Measurements from ENCODE around the gene ITSN1.
"Not testable (repeated sequence)": the region's sequence is repeated elsewhere in the genome, so short reads cannot be mapped to it uniquely, and the experiment has no call there.

ITSN1 gene

DNA sequence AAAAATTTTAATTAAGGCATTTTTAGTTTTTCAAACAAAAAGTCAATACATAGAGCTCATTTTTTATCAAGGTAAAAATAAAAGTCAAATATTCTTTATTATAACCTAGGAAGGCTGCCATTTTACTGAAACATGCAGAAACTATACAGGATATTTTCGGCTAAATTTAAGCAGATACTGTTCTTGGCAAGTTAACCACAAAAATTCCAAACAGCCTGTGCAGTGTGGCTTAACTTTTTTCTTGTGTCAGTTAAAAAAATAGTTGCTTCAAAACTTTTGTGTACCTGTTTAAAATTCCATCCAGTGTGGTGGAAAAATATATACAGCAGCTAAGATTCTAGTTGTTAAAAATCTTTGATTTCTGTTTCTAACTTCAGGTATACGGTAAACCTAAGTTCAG, 138.3 kb downstream of the ITSN1 start:
- Histone ChIP-seq H3K27me3 (ENCODE audit: control insufficient read depth, insufficient read depth, low read length) (no peaks in the 10 kb centered on the region), H3K36me3 (ENCODE audit: insufficient read depth, low read length) (peaks cover 17% of the 10 kb centered on the region), H3K4me1 (ENCODE audit: control insufficient read depth, insufficient read depth, low read length) (peaks cover 10% of the 10 kb centered on the region), H3K9ac (ENCODE audit: low read depth, low read length) (no peak overlapping the region), H3K4me3 (ENCODE audit: low read length) (no peak overlapping the region), H3K9me3 (replicated peaks; ENCODE audit: low read length) (no peaks in the 10 kb centered on the region), H3K4me2 (ENCODE audit: low read length) (no peak overlapping the region)

DNA sequence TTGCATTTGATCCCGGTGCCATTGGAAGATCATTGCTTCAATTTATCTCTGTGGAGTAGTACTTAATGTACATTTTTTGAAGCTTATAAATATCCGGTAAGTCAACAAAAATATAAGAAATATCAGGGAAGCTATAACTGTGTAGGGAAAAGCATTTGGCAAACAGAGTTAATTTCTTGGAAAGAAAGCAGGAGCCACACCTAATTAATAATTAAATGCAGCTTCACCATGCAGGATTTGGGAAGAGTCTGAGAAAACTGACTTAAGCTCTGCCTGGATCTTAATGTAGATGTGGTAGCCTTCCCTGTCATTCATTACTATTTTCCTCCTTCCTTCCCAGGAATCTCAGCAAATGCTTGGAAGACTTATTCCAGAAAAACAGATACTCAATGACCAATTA, 138.8 kb downstream of the ITSN1 start:
- H3K9me3 ChIP-seq (replicated peaks; ENCODE audit: low read length): no peaks in the 10 kb centered on the region
- peaks cover 14% of the 10 kb centered on the region for H3K36me3 ChIP-seq (ENCODE audit: insufficient read depth, low read length)
- H3K4me2 ChIP-seq (ENCODE audit: low read length): no peak overlapping the region
- H3K27me3 ChIP-seq (ENCODE audit: control insufficient read depth, insufficient read depth, low read length): no peaks in the 10 kb centered on the region
- peaks cover 10% of the 10 kb centered on the region for H3K4me1 ChIP-seq (ENCODE audit: control insufficient read depth, insufficient read depth, low read length)
- H3K4me3 ChIP-seq (ENCODE audit: low read length): no peak overlapping the region
- no peak overlapping the region for H3K9ac ChIP-seq (ENCODE audit: low read depth, low read length)

DNA sequence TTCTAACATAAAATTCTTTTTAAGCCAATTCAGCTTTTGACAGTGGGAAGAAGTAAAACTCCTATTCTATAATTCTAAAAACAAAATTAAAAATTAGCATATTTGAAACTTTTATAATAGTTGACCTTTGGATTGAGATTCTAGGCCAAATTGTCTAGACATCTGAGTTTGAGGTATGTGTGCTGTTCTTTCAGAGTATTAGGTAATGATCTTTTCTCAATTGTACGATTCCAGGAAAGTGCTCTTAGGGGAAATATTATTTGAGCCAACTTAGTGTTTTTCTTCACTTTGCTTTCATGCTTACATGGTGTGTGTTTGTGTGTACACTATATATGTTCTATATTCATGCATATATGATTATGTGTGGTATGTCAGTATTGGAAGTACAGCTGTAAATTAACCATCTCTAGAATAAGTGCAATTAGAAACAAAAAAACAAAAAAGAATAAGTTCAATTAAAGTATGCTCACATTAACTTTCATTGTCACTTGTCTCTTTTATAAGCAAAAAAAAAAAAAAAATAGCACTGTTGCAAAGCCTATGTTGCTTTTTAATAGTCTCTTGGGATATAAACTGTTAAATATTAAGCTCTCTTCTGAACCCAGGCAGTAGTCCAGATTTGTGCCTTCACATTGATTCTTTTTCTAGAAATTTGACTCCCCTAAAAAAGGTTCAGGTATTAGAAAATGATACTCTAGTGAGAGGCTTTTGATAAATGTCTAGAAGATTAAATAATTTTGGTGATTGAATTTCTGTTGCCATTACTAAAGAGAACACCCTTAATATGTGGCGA, 141.1 kb downstream of the ITSN1 start:
- Histone ChIP-seq H3K4me1 (ENCODE audit: control insufficient read depth, insufficient read depth, low read length) (peaks cover 10% of the 10 kb centered on the region), H3K27me3 (ENCODE audit: control insufficient read depth, insufficient read depth, low read length) (no peaks in the 10 kb centered on the region), H3K9ac (ENCODE audit: low read depth, low read length) (no peak overlapping the region), H3K36me3 (ENCODE audit: insufficient read depth, low read length) (peaks cover 19% of the 10 kb centered on the region), H3K9me3 (replicated peaks; ENCODE audit: low read length) (no peaks in the 10 kb centered on the region), H3K4me2 (ENCODE audit: low read length) (no peak overlapping the region), H3K4me3 (ENCODE audit: low read length) (no peak overlapping the region)

GRCh38 chr21:33787431-33787830, 145.1 kb downstream of the ITSN1 start:
- Histone ChIP-seq H3K9ac (ENCODE audit: low read depth, low read length) (no peak overlapping the region), H3K4me1 (ENCODE audit: control insufficient read depth, insufficient read depth, low read length) (no peaks in the 10 kb centered on the region), H3K4me3 (ENCODE audit: low read length) (no peak overlapping the region), H3K27me3 (ENCODE audit: control insufficient read depth, insufficient read depth, low read length) (no peaks in the 10 kb centered on the region), H3K36me3 (ENCODE audit: insufficient read depth, low read length) (peaks cover 9% of the 10 kb centered on the region), H3K4me2 (ENCODE audit: low read length) (no peak overlapping the region), H3K9me3 (replicated peaks; ENCODE audit: low read length) (no peaks in the 10 kb centered on the region)

DNA sequence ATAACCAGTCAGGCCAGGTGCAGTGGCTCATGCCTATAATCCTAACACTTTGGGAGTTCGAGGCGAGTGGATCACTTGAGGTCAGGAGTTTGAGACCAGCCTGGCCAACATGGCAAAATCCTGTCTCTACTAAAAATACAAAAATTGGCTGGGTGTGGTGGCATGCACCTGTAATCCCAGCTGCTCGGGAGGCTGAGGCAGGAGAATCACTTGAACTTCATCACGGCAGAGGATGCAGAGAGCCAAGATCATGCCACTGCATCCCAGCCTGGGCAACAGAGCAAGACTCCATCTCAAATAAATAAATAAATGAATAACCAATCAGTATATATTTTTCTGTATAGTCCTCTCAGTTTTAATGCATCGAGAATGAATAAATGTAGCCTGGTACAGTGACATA, 146.1 kb downstream of the ITSN1 start:
- H3K9me3 ChIP-seq (replicated peaks; ENCODE audit: low read length); H3K4me2 ChIP-seq (ENCODE audit: low read length); H3K4me1 ChIP-seq (ENCODE audit: control insufficient read depth, insufficient read depth, low read length); H3K27me3 ChIP-seq (ENCODE audit: control insufficient read depth, insufficient read depth, low read length); H3K4me3 ChIP-seq (ENCODE audit: low read length); H3K9ac ChIP-seq (ENCODE audit: low read depth, low read length); H3K36me3 ChIP-seq (ENCODE audit: insufficient read depth, low read length): not testable (repeated sequence)

GRCh38 chr21:33789697-33790096, 147.4 kb downstream of the ITSN1 start:
- Histone ChIP-seq H3K9me3 (replicated peaks; ENCODE audit: low read length) (no peaks in the 10 kb centered on the region), H3K36me3 (ENCODE audit: insufficient read depth, low read length) (peaks cover 17% of the 10 kb centered on the region), H3K4me2 (ENCODE audit: low read length) (no peak overlapping the region), H3K4me3 (ENCODE audit: low read length) (no peak overlapping the region), H3K27me3 (ENCODE audit: control insufficient read depth, insufficient read depth, low read length) (no peaks in the 10 kb centered on the region), H3K9ac (ENCODE audit: low read depth, low read length) (no peak overlapping the region), H3K4me1 (ENCODE audit: control insufficient read depth, insufficient read depth, low read length) (no peaks in the 10 kb centered on the region)

DNA sequence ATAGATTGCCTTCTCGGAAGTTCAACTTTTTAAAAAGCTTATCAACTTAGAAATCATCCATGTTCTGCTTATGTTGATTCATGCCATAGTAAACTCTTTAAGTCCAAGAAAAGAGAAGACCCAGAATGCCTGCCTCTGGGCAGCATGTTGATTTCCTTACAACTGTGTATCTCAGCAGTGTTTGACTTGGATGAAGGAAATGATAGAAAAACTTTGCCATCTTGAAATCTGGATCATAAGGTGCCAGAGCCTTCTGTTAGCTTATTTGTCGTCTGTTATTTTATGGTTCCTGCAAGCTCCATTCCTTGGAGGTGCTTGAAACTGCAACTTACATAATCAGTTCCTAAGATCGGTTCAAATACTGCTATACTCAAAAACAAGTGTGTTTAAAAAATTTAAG, 148.8 kb downstream of the ITSN1 start:
- Histone ChIP-seq H3K4me1 (ENCODE audit: control insufficient read depth, insufficient read depth, low read length) (no peaks in the 10 kb centered on the region), H3K4me2 (ENCODE audit: low read length) (no peak overlapping the region), H3K9me3 (replicated peaks; ENCODE audit: low read length) (no peaks in the 10 kb centered on the region), H3K4me3 (ENCODE audit: low read length) (no peak overlapping the region), H3K27me3 (ENCODE audit: control insufficient read depth, insufficient read depth, low read length) (no peaks in the 10 kb centered on the region), H3K9ac (ENCODE audit: low read depth, low read length) (no peak overlapping the region), H3K36me3 (ENCODE audit: insufficient read depth, low read length) (peaks cover 21% of the 10 kb centered on the region)

- no peak overlapping the region for H3K9ac ChIP-seq (ENCODE audit: low read depth, low read length)
Measured at GRCh38 chr21:33794596-33794995, 152.3 kb downstream of the ITSN1 start.

DNA sequence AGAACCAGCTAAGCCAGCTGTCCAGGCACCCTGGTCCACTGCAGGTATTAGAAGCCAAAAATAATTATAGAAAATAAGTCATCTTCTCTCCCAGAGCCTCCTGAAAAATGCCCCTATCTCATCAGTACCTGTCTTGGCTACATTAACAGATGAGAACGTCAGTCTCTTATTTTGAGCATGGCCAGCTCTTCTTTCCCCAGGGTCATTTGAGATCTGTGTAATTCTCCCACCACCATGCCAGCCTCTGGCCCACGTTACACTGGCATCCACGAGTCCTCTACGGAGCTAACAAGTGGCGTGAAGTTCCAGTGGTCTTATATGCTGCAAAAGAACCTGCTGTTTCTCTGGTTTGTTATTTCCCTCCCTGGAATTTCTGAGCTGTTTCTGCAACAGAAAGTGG, 155.3 kb downstream of the ITSN1 start:
- H3K27me3 ChIP-seq (ENCODE audit: control insufficient read depth, insufficient read depth, low read length): no peaks in the 10 kb centered on the region
- H3K4me1 ChIP-seq (ENCODE audit: control insufficient read depth, insufficient read depth, low read length): peaks cover 13% of the 10 kb centered on the region
- no peaks in the 10 kb centered on the region for H3K9me3 ChIP-seq (replicated peaks; ENCODE audit: low read length)
- H3K9ac ChIP-seq (ENCODE audit: low read depth, low read length): no peak overlapping the region
- H3K4me3 ChIP-seq (ENCODE audit: low read length): no peak overlapping the region
- H3K4me2 ChIP-seq (ENCODE audit: low read length): no peak overlapping the region
- H3K36me3 ChIP-seq (ENCODE audit: insufficient read depth, low read length): peaks cover 26% of the 10 kb centered on the region

More at GRCh38 chr21:33794596-33794995, 152.3 kb downstream of the ITSN1 start:
- H3K27me3 ChIP-seq (ENCODE audit: control insufficient read depth, insufficient read depth, low read length): no peaks in the 10 kb centered on the region
- H3K9me3 ChIP-seq (replicated peaks; ENCODE audit: low read length): no peaks in the 10 kb centered on the region
- no peak overlapping the region for H3K4me3 ChIP-seq (ENCODE audit: low read length)
- no peaks in the 10 kb centered on the region for H3K4me1 ChIP-seq (ENCODE audit: control insufficient read depth, insufficient read depth, low read length)
- H3K36me3 ChIP-seq (ENCODE audit: insufficient read depth, low read length): peaks cover 23% of the 10 kb centered on the region
- H3K4me2 ChIP-seq (ENCODE audit: low read length): no peak overlapping the region

GRCh38 chr21:33799378-33800090, 157.2 kb downstream of the ITSN1 start:
- Histone ChIP-seq H3K4me1 (ENCODE audit: control insufficient read depth, insufficient read depth, low read length) (peaks cover 13% of the 10 kb centered on the region), H3K27me3 (ENCODE audit: control insufficient read depth, insufficient read depth, low read length) (no peaks in the 10 kb centered on the region), H3K4me3 (ENCODE audit: low read length) (no peak overlapping the region), H3K36me3 (ENCODE audit: insufficient read depth, low read length) (peaks cover 20% of the 10 kb centered on the region), H3K4me2 (ENCODE audit: low read length) (no peak overlapping the region), H3K9me3 (replicated peaks; ENCODE audit: low read length) (no peaks in the 10 kb centered on the region), H3K9ac (ENCODE audit: low read depth, low read length) (no peak overlapping the region)

GRCh38 chr21:33800753-33801423, 158.6 kb downstream of the ITSN1 start:
- Histone ChIP-seq H3K36me3 (ENCODE audit: insufficient read depth, low read length) (peaks cover 15% of the 10 kb centered on the region), H3K4me1 (ENCODE audit: control insufficient read depth, insufficient read depth, low read length) (peaks cover 13% of the 10 kb centered on the region), H3K9ac (ENCODE audit: low read depth, low read length) (no peak overlapping the region), H3K27me3 (ENCODE audit: control insufficient read depth, insufficient read depth, low read length) (no peaks in the 10 kb centered on the region), H3K4me3 (ENCODE audit: low read length) (no peak overlapping the region), H3K4me2 (ENCODE audit: low read length) (no peak overlapping the region), H3K9me3 (replicated peaks; ENCODE audit: low read length) (no peaks in the 10 kb centered on the region)

Data from skeletal muscle satellite cell (primary cell).